Mucosa of gallbladder (tissue), 1 donor: ENCODE measurements around the gene TMEM117. TPM values are rescaled to one million over a fixed set of nuclear protein-coding genes. Genes with fewer than 3 reads are reported as not detected.

Experiments
- DNase-seq: peaks from one replicate; pipeline ENCODE4 v3.0.0-alpha.2; 2020; ENCODE audit warnings: low spot score
- total RNA-seq: library from RNA; stranded (reverse); gene quantifications from one replicate; pipeline ENCODE4 v1.2.1, GENCODE V29; 2021
- donor health status: DM: no; HTN: no; CAD: no.

The TMEM117 gene
- total RNA-seq, 1 donor from 2014 or later = 12.0 TPM

DNA sequence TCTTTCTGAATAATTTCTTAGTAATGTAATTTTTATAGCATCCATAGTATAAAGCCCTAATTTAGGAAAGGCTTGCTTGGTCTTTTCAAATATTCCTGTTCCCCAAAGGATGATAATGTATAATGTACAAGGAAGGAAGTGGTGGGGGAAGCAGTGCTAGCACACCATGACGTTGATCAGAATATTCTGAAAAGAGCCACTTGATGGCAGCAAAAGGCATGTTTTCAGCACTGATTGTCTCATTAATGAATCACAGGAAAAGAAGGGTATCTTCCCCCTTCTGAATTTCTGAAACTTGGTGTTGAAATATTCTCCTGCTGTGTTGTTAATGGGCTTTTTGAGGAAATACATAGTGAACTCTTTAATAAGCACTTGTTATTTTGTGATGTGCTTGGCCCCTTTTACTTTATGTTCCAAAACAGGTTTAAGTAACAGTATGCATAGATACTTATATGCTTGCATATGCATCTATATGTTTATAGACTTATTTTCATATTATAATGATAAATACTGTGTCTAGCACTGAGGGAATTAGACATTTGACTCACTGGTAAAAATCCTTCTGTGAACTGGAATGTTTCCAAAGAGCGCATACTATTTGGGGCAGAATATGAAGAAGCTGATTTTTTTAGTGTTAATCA, 122.0 kb downstream of the TMEM117 start:
- peak; percentile 15 for DNase-seq

DNA sequence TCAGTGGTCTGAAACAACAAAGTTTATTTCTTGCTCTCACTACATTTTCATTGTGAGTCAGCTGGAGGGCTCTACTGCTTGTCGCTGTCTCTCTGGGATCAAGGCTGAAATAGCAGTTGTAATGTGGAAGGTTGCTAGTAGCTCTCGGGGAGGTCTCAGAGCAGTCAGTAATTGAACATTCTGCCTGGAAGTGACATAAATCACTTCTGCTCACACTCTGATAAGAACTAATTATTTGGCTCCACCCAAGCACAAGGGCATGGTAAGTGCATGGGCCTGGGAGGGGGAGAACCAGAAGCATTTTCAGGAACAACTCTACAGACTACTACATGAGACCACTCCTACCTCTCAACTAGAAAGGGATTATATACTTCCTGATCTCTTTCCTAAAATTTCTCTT, 128.2 kb downstream of the TMEM117 start:
- no peak for DNase-seq

DNA sequence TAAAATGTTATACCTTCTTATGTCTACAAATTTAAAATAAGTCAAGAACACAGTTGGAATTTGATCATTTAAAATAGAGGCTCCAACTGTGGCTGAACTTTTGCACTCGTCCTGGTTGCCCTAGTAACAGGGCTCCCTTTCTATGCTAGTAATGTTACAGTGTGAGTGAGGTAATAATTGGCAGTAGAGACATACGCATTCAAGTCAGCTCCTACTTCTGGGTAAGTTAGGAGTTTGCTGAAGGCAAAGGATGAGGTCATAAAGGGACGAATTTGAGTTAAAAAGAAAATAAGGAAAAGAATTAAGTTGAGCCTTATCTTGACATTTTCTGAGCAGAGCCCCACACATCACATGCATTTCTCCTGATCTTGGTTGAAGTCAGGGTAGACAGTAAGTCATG, 129.1 kb downstream of the TMEM117 start:
- DNase-seq = no peak

DNA sequence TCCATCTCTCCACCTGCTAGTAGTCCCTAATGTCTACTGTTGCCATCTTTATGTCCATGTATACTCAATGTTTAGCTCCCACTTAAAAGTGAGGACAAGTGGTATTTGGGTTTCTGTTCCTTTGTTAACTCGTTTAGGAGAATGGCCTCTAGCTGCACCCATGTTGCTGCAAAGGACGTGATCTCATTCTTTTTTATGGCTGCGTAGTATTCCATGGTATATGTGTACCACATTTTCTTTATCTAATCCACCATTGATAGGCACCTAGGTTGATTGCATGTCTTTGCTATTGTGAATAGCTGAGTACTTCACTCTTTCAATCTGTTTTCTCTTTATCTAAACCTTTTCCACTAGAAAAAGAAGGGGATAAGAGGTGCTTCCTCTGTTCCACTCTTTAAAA, 130.0 kb downstream of the TMEM117 start:
- DNase-seq = no peak

DNA sequence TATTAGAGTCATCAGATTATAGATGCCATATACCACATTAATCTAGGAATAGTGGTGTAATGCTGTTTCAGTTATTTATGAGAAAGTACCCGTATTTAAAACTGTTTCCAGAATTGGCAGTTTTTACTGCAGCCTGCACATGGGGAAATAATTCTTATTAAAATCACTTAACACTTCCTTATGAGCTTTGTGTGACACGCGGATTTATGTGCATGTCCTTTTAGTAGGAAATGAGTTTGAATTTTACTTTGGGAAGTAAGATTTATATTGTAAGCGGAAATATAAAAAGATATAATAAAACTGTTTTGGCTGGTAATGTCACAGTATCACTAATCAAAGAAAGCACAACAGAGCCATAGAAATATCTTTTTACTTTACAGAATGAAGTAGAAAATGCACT, 132.9 kb downstream of the TMEM117 start:
- DNase-seq = no peak

DNA sequence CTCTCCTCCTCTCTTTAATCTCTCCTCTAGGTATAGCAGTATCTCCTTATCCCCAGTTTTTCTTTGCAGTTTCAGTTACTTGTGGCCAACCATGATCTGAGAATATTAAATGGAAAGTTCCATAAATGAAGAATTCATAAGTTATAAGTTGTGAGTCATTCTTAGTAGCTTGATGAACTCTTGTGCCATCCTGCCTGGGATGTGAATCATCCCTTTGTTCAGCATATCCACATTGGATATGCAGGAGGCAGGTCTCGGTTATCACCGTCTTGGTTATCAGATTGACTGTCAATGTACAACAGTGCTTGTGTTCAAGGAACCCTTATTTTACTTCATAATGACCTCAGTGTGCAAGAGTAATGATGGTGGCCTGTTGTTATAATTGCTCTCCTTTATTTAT, 134.0 kb downstream of the TMEM117 start:
- DNase-seq = no peak

DNA sequence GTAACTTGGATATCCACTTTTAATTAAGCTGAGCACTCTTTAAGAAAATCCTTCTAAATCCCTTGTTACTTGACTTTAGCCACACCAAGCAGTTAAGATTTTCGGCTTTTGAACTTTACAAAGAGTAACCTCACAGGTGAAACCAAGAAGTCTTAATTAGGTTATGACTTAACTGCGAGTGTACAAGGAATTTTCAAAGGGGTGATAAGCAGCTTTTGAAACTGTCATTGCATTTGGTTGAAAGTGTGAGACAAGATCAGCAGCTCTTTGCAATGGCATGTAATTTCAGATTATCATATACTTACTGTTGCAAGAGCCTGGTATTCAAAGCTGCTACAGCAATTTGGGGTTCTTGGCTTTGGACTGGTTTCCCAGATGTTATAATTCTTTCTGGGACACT, 137.5 kb downstream of the TMEM117 start:
- no peak for DNase-seq

DNA sequence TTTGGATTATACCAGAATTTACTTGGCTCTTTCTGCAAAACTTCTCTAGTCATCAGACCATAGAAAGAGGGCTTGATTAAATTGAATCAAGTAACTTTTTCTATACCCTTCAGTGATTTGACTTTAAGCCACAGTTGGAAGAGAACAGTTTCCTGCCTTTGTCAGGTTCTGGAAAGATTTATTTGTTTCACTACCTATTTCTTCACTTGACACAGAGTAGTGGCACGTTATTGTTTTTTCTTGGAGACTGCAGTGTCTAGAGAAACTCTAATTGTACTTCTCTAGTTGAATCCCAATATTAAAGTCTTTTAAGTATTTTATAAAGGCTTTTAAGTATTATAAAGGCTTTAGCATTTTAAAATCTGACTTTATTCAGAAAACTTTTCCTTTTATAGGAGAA, 138.1 kb downstream of the TMEM117 start:
- no peak for DNase-seq

DNA sequence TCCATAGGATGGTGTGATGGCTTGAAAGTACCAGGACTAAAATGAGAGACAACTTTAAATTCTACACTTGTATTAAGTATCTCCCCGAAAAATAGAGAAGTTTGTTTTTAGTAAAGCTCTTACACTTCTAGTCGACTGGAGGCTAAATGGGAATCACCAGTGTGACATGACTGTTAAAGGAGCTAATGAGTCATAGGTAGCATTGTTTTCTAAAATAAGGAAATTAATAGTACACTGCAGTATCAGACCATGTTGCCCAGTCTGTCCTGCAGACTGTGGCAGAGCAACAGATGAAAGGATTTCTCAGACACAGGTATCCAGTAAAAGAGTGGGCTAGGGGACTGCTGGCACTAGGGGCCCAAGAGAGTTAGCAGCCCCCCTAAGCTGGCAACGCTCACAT, 140.1 kb downstream of the TMEM117 start:
- no peak for DNase-seq

DNA sequence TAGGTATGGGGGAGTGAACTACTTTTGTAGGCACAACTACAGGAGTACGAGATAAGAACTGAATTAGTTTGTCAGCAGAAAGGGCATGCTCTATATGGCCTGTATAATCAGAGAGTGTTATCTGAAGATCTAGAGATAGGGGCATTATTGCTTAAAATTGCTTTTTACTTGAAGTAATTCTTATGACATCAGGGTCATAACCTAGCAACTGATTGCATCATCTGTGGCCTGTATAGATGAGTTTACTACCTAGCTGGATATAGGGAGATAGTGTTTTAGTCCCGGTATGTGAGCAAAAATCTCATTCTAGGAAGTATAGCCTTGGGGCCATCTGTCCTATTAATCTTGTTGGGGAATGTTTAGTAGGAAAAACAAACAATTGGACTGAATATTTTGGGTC, 142.7 kb downstream of the TMEM117 start:
- no peak for DNase-seq

DNA sequence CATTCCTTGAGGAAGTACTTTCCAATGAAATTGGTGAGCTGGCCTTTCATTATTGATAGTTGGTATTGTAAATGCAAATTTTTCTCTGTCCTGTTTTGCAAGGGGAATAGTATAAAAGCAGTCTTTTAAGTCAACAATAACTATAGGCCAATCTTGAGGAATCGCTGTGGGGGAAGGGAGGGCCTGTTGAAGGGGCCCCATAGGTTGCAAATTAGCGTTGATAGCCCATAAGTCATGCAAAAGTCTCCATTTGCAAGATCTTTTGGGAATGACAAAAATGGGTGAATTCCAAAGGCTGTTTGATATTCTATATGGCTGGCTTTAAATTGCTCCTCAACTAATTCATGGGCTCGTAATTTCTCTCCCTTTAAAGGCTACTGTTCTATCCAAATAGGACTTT, 143.6 kb downstream of the TMEM117 start:
- DNase-seq = no peak

DNA sequence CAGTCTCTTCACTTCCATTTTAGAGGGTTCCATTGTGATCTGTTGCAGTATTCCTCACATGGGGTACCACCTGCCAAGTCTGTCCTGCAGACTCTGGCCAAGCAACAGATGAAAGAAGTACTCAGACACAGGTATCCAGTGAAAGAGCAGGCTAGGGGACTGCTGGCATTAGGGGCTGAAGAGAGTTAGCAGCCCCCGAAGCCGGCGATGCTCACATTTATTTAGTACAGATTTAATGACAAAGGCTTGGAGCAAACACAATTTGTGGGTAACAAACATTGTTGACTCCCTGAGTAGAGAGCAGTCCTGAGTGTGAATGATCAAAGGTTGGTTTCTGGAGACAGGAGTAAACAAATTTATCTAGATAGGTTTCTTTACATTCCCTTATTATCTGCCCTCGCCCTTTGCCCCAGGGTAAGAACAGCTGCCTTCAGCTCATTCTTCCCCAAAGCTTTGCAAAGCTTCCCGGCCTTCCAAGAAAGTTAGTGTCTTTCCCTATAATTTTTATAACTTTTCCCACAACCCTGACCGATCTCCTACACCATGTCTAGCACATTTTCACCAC, 144.8 kb downstream of the TMEM117 start:
- no peak for DNase-seq

DNA sequence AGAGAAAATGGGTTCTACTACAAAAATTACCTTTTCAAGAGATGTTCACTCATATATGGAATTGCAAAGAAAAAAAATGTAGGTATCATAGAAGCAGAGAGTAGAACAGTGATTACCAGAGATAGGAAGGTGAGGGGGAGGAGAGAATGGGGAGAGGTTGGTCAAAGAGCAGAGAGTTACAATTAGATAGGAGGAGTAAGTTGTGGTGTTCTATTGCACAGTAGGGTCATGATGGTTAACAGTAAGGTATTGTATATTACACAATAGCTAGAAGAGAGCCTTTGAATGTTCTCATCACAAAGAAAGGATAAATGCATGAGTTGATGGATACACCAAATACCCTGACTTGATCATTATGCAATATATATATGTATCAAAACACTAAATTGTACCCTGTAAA, 145.8 kb downstream of the TMEM117 start:
- DNase-seq = no peak

DNA sequence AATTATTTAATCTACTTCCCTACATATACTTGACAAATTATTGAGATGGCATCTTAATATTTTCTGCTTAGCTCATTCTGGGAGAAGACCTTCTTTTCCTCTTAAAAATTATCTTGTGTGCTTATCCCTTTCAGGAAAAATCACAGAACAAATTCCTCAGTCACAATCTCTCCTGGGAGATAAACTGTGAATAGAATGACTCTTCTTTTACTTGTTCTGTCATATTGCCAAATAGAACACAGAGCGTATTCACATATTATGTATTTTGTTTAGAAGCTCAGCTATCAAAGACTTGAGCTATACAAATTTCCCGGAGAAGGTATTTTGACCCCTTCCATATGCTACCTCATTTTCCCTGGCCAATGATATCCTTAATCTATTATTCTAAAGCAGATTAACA, 146.7 kb downstream of the TMEM117 start:
- no peak for DNase-seq

DNA sequence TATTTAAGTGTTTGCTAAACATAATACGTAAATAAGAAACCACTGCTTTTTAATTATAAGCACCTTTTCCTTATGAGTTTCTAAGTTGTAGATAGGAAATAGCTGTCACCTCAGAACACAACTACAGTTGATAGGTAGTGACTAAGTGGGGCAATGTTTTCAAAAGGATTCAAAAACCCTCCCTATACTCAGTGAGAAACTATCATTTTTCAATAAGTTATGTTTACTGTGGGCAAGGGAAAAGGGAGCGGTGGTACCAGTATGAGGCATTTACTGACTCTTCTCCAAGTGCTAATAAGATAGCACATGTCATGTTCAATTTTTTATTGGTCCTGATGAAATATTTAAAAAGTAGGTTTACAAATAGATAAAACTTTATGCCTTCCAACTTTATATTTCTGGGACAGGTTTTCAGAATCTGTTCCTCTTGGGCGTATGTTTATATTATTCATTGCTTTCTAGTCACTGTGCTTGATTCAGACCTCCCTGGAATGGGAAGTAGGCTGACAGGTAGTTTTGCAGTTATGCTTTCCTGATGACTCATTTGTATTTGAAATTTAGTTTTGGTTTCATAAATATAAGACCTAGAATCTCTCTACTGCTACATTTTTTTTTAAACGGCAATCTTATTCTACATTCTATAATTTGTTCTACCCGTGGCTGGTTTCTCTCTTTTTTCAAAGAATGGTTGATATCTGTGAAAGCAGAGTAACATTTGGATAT, 153.1 kb downstream of the TMEM117 start:
- no peak for DNase-seq

DNA sequence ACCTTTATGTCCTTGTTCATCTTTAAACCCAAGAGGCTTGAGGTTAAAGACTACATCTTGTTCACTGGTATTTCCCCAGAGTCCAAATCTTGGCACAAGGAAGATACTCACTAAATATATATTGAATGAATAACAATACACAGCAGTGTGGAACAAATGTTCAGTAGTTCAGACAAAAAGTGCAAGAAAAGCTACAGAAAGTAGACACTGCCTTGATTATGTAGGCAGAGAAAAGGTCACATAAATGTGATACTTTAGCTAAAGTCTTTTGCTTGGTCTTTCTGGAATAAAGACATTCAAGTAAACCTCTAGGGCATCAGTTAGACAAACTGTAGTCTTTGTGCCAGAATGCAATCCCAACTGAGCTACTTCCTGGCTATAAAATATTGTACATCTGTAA, 157.0 kb downstream of the TMEM117 start:
- no peak for DNase-seq

DNA sequence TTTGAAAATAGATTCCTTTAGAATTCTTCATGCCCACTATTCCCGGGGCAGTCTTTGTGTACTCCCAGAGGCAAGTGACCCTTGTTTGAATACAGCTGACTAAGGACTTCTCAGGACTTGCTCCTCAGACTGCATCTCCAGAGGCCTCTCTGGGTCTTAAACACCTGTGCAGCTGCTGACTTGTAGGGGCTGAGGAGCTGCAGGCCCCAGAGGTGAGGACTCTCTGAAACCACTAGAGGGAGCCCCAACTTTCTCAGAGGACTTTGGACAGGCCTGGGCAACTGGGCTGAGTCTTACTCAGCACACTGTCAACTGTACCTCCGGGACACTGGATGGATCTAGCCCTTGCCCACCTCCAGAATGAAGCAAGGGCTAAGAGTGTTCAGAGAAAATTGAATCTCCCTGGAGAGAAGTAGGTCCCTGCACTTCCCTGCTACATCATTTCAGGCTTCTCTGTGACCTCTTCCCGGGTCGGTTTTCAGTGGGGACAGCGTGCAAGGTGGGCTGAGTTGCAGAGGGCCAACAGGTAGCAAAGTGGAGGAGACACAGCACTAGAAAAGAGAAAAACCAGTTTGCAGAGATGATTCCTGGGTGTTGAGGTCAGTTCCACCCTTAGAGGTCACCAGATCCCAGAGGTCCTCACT, 164.6 kb downstream of the TMEM117 start:
- DNase-seq = no peak

DNA sequence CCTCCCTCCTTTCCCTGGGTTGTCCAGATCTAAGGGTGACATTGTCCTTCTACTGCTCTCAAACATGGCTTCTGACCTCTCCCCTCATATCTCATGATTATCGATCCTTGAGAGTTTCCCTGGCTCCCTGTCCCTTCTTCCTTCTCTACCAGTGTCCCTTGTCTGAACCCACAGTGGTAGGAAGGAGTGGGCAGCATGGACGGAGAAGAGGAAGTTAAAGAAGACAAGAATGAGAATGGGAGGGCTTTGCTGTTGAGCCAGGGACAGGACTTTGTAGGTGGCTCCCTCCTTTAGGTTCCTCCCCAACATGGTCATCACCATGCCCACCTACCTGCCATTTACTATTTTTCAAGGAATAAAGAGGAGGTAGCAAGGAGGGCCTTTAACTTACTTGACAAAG, 166.7 kb downstream of the TMEM117 start:
- no peak for DNase-seq

DNA sequence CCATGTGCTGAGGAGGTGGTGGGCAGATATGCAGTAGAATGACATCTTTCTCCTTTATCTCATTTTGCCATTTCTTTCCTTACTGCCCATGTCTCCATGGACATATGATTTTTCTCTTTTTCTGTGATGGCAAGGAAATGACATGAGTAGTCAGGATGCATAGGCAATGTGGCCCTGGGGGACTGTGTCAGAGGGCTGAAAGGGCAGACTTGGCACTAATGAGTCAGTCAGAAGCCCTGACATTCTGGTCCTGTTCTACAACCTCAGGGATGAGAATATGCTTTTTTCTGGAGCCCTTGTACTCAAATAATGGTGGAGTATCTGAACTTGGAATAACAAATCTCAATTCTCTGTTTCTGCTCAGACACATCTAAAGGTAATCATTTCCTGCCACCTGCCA, 167.8 kb downstream of the TMEM117 start:
- no peak for DNase-seq

DNA sequence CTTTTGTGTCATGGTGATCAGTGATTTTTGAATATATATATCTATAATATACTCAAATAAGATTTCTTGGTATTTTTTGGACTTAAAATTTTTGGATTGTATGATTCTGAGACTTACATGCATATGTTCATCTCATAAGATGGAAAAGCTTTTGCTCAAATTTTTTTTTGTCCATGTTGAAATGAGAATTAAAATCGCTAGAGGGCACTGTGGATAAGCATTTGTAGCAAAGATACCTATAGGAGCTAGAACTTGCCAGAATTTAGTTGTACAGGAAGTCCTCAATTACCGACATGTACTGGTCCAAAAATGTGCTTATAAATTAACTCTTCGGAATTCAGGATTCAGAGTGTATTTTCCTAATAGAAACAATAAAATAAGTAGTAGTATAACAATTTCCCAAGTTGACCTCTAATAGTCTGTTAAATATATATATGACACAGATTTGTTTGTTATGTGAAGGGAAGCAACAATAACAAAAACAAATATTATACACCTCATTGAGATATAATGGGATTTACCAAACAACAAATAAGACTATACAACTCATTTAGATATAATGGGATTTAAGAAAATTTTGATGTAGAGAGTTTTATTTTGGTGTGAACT, 179.6 kb downstream of the TMEM117 start:
- no peak for DNase-seq

DNA sequence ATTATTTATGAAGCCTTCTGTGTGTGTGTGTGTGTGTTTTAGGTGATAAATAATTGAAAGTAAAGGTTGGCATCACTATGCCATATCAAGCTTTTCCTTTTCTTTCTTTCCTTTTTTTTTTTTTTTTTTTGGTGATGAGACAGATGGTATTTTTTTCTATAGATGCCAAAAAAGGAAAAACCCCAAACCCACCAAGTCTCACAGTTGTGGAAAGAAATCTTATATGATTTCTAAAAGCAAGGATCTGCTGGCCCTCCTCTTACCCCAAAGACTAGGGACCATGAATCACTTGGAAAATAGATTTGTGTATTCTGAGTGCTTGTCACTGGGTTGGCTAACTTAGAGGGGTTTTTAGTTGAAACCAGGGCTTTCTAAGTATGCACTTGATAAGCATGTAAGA, 181.3 kb downstream of the TMEM117 start:
- no peak for DNase-seq

DNA sequence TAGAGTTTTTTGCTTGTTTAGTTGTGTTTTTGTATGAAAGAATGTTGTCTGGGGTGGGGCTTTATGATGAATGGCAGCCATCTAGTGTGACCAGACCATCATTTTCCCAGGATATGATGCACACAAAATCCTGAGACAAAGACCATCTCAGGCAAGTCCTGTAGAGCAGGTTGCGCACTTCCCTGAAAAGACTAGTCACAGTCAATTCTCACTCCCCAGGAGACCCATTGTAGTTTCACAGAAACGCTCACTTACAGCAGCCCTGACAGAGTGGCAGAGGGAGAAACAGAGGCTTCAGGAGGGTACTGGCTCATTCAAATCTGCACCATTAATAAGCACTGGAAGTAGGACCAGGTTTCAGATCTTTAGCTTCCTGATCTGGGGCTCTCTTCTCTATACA, 183.2 kb downstream of the TMEM117 start:
- no peak for DNase-seq

DNA sequence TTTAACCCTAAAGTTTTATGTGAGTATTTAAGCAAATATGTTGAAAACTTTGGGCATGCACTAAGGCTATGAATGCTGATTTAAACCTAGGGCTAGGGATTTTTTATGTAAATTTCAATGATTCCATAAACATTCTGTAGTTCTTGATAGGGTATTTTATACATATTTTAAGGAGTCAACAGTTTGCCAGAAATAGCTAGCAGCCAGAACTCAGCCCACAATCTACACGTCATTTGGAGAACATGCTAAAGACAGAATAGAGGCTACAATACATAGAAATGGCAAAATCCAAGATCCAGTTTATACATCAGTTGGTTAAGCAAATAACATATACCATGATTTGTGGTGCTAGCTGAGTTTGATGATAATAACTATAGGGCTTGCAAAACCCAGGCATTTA, 184.7 kb downstream of the TMEM117 start:
- no peak for DNase-seq
